Endothelial cell of umbilical vein (primary cell): ENCODE data around the gene CD72.

Experiments
- CTCF ChIP-seq, 2 donors: IDR thresholded peaks; 1 replicate in 1 of 2; 2 replicates in 1 of 2; pipeline ENCODE4 v1.5.1; 2011; ENCODE audit warnings: low read length in 2 of 2, mild to moderate bottlenecking in 2 of 2, moderate library complexity in 2 of 2, control low read depth in 1 of 2, inconsistent platforms in 1 of 2, low read depth in 1 of 2; ENCODE audit not compliant: insufficient read depth in 1 of 2; ENCODE audit errors: extremely low read depth in 1 of 2
- EZH2 ChIP-seq: IDR thresholded peaks from 2 replicates; pipeline ENCODE4 v1.6.1; 2012; ENCODE audit warnings: borderline replicate concordance, low read depth, mild to moderate bottlenecking, moderate library complexity, low read length, inconsistent platforms; ENCODE audit not compliant: severe bottlenecking
- FOS ChIP-seq: IDR thresholded peaks from 2 replicates; pipeline ENCODE4 v1.6.1; 2011; ENCODE audit warnings: mild to moderate bottlenecking, low read length, moderate library complexity, borderline replicate concordance; ENCODE audit not compliant: insufficient read depth
- GATA2 ChIP-seq: IDR thresholded peaks from 2 replicates; pipeline ENCODE4 v1.7.0; 2011; ENCODE audit warnings: low read depth, mild to moderate bottlenecking, moderate library complexity, mixed read lengths, low read length; ENCODE audit not compliant: insufficient read length, insufficient read depth
- POLR2A ChIP-seq: IDR thresholded peaks from 2 replicates; pipeline ENCODE4 v1.6.1; 2012; ENCODE audit warnings: low read depth, mild to moderate bottlenecking, control low read depth, low read length
- POLR2AphosphoS5 ChIP-seq: IDR thresholded peaks from 2 replicates; pipeline ENCODE4 v1.6.1; 2012; ENCODE audit warnings: low read depth, mild to moderate bottlenecking, control low read depth, low read length, moderate library complexity; ENCODE audit not compliant: insufficient read depth

GRCh38 chr9:35574578-35575122, 43.6 kb downstream of the CD72 start:
- TF ChIP-seq POLR2AphosphoS5 (no peak), GATA2 (no peak), CTCF (IDR thresholded peaks at IDR 0.05; ENCODE audit: extremely low read depth in 1 of 2, insufficient read depth in 1 of 2, low read depth in 1 of 2, low read length in 2 of 2) (no peak), POLR2A (no peak), EZH2 (no peak), FOS (no peak)
